GM12891 (cell line): ENCODE results near the gene STRAP.
A peak's percentile ranks its signal among the peaks of the same experiment; 100 is the strongest.

Experiments used
- POLR2A ChIP-seq: IDR thresholded peaks from 2 replicates; pipeline ENCODE4 v1.6.1; 2011; ENCODE audit warnings: low read depth, low read length, control low read depth
- POLR2AphosphoS5 ChIP-seq: IDR thresholded peaks from 2 replicates; pipeline ENCODE4 v1.6.1; 2011; ENCODE audit warnings: low read depth, low read length, control low read depth
- POU2F2 ChIP-seq: IDR thresholded peaks from 2 replicates; pipeline ENCODE4 v1.6.1; 2011; ENCODE audit warnings: low read depth, mild to moderate bottlenecking, control low read depth, low read length, moderate library complexity
- SPI1 ChIP-seq: IDR thresholded peaks from 2 replicates; pipeline ENCODE4 v1.6.1; 2011; ENCODE audit warnings: low read depth, low read length, control low read depth
- TAF1 ChIP-seq: IDR thresholded peaks from 2 replicates; pipeline ENCODE4 v1.6.1; 2011; ENCODE audit warnings: low read depth, low read length, control low read depth

GRCh38 chr12:15863984-15864383, 18.2 kb upstream of the STRAP start:
- TF ChIP-seq POLR2A (no peak), TAF1 (no peak), POLR2AphosphoS5 (no peak), SPI1 (peak; percentile 79), POU2F2 (no peak)
